ENCODE results near the gene ASMTL. TPM values are rescaled to one million over a fixed set of nuclear protein-coding genes. Genes with fewer than 3 reads are reported as not detected.
"Not testable (repeated sequence)": the region's sequence is repeated elsewhere in the genome, so short reads cannot be mapped to it uniquely, and the experiment has no call there.

ASMTL gene
- total and polyA plus RNA-seq, 2 experiments from 2014 or later = 36.5 to 43.8 TPM

- no peak for DNase-seq (ENCODE audit: low read depth in 1 of 2, low spot score in 1 of 2)
- TF ChIP-seq CTCF (IDR thresholded peaks at IDR 0.05; ENCODE audit: low read depth, low read length) = no peak
- Histone ChIP-seq H3K36me3 (no peaks in the 10 kb centered on the region), H3K9me3 (ENCODE audit: low read depth) (no peaks in the 10 kb centered on the region), H3K4me1 (ENCODE audit: low read depth) (no peaks in the 10 kb centered on the region), H3K4me3 (no peak overlapping the region), H3K27me3 (no peaks in the 10 kb centered on the region), H3K27ac (no peak overlapping the region)
Observed at GRCh38 chrX:1493412-1493811, 40.7 kb upstream of the ASMTL start.

GRCh38 chrX:1492421-1493012 lies 39.8 kb upstream of the ASMTL start:
- H3K27me3 ChIP-seq = no peaks in the 10 kb centered on the region
- H3K9me3 ChIP-seq (ENCODE audit: low read depth) = no peaks in the 10 kb centered on the region
- H3K36me3 ChIP-seq = no peaks in the 10 kb centered on the region
- no peak overlapping the region for H3K27ac ChIP-seq
- no peak for DNase-seq (ENCODE audit: low read depth in 1 of 2, low spot score in 1 of 2)
- no peaks in the 10 kb centered on the region for H3K4me1 ChIP-seq (ENCODE audit: low read depth)
- TF ChIP-seq CTCF (IDR thresholded peaks at IDR 0.05; ENCODE audit: low read depth, low read length) = no peak
- no peak overlapping the region for H3K4me3 ChIP-seq

GRCh38 chrX:1491851-1492349 lies 39.2 kb upstream of the ASMTL start:
- Histone ChIP-seq H3K9me3 (ENCODE audit: low read depth) (no peaks in the 10 kb centered on the region), H3K4me3 (no peak overlapping the region), H3K36me3 (no peaks in the 10 kb centered on the region), H3K4me1 (ENCODE audit: low read depth) (no peaks in the 10 kb centered on the region), H3K27me3 (no peaks in the 10 kb centered on the region), H3K27ac (no peak overlapping the region)
- no peak for TF ChIP-seq CTCF (IDR thresholded peaks at IDR 0.05; ENCODE audit: low read depth, low read length)
- DNase-seq (ENCODE audit: low read depth in 1 of 2, low spot score in 1 of 2) = peak; percentile 14 to 20

GRCh38 chrX:1491248-1491647 lies 38.5 kb upstream of the ASMTL start:
- not testable (repeated sequence) for H3K9me3 ChIP-seq (ENCODE audit: low read depth); H3K27me3 ChIP-seq; H3K36me3 ChIP-seq; H3K4me1 ChIP-seq (ENCODE audit: low read depth); H3K4me3 ChIP-seq; DNase-seq (ENCODE audit: low read depth in 1 of 2, low spot score in 1 of 2); H3K27ac ChIP-seq

- H3K4me1 ChIP-seq (ENCODE audit: low read depth); H3K27ac ChIP-seq; H3K27me3 ChIP-seq; DNase-seq (ENCODE audit: low read depth in 1 of 2, low spot score in 1 of 2); H3K36me3 ChIP-seq; H3K9me3 ChIP-seq (ENCODE audit: low read depth); H3K4me3 ChIP-seq: not testable (repeated sequence)
Observed at GRCh38 chrX:1490723-1491122, 38.0 kb upstream of the ASMTL start.

GRCh38 chrX:1489354-1489753 lies 36.6 kb upstream of the ASMTL start:
- not testable (repeated sequence) for H3K4me1 ChIP-seq (ENCODE audit: low read depth); H3K9me3 ChIP-seq (ENCODE audit: low read depth); H3K27ac ChIP-seq; H3K36me3 ChIP-seq; H3K4me3 ChIP-seq; H3K27me3 ChIP-seq; DNase-seq (ENCODE audit: low read depth in 1 of 2, low spot score in 1 of 2)

- Histone ChIP-seq H3K4me1 (ENCODE audit: low read depth) (no peaks in the 10 kb centered on the region), H3K27ac (no peak overlapping the region), H3K9me3 (ENCODE audit: low read depth) (no peaks in the 10 kb centered on the region), H3K27me3 (no peaks in the 10 kb centered on the region), H3K4me3 (no peak overlapping the region), H3K36me3 (no peaks in the 10 kb centered on the region)
- TF ChIP-seq CTCF (IDR thresholded peaks at IDR 0.05; ENCODE audit: low read depth, low read length) = no peak
- no peak for DNase-seq (ENCODE audit: low read depth in 1 of 2, low spot score in 1 of 2)
Observed at GRCh38 chrX:1488745-1489144, 36.0 kb upstream of the ASMTL start.

Measured in cardiac muscle cell (in vitro differentiated cells and primary cell).